Measurements from ENCODE around the gene GJB5.
"Not testable (repeated sequence)": the region's sequence is repeated elsewhere in the genome, so short reads cannot be mapped to it uniquely, and the experiment has no call there.

The GJB5 gene

DNA sequence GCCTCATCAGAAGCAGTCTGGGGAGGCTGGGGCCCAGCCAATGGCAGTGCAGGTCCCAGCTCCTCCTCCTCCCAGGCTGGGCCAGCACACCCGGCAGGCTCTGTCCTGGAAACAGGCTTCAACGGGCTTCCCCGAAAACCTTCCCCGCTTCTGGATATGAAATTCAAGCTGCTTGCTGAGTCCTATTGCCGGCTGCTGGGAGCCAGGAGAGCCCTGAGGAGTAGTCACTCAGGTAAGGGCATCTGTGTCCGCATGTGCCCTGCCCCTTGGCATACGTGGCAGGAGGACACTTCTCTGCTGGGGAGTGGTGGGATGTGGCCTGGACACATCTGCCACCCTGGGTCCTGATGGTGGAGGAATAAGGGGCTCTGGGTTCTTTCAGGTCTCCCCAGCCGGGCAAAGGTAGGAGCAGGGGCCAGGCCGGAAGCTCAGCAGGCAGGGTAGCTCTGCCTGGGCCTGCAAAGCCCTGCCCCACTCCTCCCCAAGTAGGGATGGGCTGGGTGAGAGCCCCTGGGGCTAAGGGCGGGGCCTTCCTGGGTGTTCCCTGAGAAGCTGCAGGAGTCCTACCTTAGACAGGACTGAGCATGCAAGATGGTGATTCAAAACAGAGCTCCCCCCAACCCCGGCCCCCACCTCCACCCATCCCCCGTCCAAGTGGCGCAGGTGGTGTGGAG is at the start of gene GJB5:
TSS of gene GJB5 (plus strand) at position 84 of the 674 bp plus-strand sequence. CDS start 2,284 bp downstream, outside the sequence.
- DNase-seq (ENCODE audit: low read depth): no peak

DNA sequence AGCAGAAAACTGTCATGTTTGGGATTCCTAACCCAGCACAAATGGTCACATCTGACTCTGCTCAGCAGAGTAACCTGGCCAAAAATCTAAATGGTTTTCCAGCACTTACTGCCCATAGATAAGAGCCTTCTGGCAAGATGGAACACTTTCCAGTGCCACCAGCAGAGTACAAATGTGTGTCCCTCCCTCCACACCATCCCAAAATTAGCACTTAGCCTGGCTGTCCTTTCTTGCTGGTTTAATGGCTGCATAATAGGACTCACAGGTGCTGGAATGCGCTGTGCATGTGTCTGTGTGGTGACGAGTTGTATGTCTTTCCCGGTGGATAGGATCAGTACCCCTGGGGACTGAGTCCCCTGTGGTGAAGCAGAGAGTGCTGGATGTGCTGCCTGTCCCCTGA is 49.8 kb upstream of the GJB5 start:
- DNase-seq (ENCODE audit: low read depth): no peak

GRCh38 chr1:34708106-34708505 is 46.7 kb upstream of the GJB5 start:
- DNase-seq (ENCODE audit: low read depth): no peak

GRCh38 chr1:34709547-34709946 is 45.3 kb upstream of the GJB5 start:
- DNase-seq (ENCODE audit: low read depth): no peak

DNA sequence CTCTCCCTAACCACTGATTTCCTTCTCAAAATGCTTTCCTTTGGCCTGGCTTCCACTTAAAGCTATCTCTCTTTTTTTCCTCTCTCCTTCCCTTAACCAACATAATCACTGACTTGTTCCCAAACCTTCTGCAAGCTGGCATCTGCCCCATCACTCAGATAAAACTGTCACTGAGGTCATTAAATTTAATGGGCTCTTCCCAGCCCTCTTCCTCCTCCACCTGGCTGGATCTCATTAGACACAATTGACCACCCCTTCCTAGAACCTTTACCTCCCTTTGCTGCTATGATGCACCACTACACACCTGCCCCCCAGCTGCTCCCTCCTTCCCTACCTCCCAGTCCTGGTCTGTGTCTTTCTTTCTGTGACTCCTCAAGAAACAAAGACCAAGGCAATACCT is 44.0 kb upstream of the GJB5 start:
- DNase-seq (ENCODE audit: low read depth): no peak

DNA sequence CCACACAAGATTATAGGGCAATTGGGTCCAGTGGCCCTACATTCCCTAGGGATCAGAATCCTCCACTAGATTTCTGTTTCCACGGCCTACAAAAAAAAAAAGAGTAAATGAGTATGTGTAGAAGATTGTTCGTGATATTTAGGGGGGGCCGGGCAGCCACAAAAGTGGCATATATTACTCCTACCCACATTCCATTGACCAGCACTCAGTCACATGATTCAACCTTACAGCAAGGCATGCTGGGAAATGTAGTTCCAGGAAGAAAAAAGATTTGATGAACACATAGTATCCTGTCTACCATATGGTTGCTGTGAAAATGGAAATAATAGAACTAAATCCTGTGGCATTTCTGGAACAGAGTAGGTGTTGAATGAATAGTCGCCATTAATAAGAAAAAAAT is 43.4 kb upstream of the GJB5 start:
- DNase-seq (ENCODE audit: low read depth): no peak

- no peak for DNase-seq (ENCODE audit: low read depth)
These were observed 42.7 kb upstream of the GJB5 start for GRCh38 chr1:34712007-34712688.

DNA sequence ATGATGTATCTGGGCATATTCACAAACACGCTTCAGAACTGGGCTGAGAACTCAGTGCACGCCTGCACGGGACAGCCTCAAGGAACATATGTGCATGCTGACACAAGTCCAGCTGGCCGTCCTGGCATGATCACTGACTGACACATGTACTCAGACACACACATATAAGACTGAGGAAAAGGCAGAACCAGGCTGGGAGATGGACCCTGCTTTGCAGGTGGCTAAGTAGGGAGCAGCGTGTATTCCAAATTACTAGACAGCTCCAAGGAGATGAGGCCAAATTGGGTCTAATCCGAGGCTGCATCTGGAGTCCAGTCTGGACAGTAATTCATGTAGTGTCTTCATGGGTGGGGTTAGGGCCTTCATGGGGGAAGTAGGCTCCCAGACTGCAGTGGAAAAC is 41.4 kb upstream of the GJB5 start:
- no peak for DNase-seq (ENCODE audit: low read depth)

DNA sequence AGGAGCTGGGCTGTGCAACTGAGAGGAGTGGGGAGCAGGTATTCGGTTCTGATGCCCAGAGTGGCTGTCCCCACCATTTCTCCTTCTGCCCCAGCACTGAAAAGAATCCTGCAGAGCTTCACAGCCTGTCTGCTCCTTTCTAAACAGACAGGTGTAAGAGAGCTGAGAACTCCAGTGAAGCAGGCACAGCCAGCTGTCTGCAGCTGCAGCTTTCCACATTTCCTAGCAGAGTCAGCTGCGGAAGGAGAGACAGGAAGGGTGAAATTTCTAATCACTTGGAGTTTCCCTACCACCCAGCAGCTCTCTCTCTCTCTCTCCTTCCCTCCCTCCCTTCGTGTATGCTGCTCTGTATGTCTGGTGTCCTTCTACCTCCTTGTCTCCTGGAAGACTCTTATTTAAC is 40.5 kb upstream of the GJB5 start:
- no peak for DNase-seq (ENCODE audit: low read depth)

GRCh38 chr1:34715139-34715538 is 39.7 kb upstream of the GJB5 start:
- no peak for DNase-seq (ENCODE audit: low read depth)

- DNase-seq (ENCODE audit: low read depth): no peak
These were observed 33.6 kb upstream of the GJB5 start for GRCh38 chr1:34721241-34721640.

DNA sequence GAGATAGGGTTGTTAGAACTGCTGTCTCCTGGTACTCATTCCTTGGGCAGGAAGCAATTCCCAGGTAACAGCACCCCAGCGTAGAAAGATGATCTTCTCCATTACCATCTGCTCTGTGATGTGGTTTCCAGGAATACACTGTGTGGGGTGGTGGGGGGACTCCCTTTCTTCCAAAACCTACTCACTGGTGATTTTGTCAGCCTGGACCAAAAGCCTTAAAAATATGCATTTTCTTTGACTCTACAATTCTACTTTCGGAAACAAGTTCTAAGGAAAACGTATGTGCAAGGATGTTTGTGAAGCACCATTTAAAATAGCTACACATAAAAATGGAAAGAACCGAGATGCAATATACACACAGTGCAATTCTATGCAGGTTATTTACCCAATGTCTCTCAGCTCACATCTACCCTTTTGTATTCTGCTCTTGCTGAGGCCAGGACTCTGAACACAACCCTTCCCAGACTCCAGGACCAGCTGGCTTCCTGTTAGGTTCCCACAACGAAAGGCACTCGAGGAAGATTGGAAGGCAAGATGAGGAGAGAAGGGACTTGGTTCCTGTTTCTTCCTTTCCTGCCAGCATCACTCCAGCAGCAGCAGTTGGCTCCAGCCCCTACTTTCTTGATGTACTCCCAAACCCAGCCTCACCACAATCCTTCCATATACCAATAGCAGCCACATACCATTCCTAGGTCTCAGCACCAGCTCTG is 33.0 kb upstream of the GJB5 start:
- no peak for DNase-seq (ENCODE audit: low read depth)

DNA sequence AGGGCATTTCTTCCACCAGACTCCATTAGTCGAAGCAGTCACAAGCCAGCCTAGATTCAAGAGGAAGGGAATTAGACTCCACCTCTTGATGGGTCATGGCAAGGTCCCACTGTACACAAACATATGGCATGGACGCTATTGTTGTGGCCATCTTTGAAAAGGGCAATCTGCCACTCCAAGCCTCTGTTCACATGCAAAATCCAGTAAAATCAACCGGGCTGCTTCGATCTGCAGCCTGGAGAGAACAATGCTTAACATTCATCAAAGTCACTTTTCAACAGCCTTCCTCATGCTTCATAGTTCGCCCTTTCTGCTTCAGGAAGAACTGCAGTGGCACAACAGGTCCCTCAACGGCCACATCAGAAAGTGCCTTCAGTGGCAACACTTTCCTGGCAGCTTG is 28.0 kb upstream of the GJB5 start:
- no peak for DNase-seq (ENCODE audit: low read depth)

DNA sequence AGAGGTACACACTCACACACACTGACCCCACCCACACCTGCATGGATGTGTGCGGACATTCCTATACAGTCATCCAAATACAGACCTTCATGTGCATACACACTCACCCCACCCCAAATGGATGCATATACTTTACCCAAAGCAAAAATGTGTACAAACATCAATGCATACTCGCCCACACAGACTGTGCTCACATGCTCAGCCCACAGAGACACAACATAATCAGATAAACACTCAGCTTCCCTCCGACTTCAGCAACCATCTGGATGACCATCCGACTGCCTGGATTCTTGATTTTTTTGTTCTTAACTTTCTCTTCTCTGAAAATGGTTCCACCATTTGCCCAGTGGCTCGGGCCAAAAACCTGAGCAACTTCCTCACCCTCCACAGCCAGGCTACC is 24.4 kb upstream of the GJB5 start:
- DNase-seq (ENCODE audit: low read depth): no peak

- DNase-seq (ENCODE audit: low read depth): not testable (repeated sequence)
These were observed 22.0 kb upstream of the GJB5 start for GRCh38 chr1:34732831-34733230.

- no peak for DNase-seq (ENCODE audit: low read depth)
These were observed 18.2 kb upstream of the GJB5 start for GRCh38 chr1:34736692-34737091.

GRCh38 chr1:34737236-34737635 is 17.6 kb upstream of the GJB5 start:
- not testable (repeated sequence) for DNase-seq (ENCODE audit: low read depth)

DNA sequence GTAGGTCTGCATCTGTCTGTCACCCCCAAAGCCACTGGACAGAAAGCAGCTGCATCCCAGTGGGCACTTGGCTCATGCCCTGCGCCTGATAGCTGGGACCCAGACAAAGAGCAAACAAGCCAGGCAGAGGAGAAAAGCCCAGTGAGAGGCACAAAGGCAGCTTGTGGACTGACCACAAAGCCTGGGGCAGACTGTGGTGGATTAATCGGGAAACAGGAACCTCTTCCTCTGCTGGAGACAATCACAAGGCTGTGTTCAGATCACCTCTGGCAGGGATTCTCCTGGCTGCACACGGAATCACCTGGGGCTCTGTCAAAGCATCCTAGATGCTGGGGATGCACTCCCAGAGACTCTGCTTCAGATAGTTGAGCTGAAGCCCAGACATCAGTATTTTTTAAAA is 15.2 kb upstream of the GJB5 start:
- no peak for DNase-seq (ENCODE audit: low read depth)

DNA sequence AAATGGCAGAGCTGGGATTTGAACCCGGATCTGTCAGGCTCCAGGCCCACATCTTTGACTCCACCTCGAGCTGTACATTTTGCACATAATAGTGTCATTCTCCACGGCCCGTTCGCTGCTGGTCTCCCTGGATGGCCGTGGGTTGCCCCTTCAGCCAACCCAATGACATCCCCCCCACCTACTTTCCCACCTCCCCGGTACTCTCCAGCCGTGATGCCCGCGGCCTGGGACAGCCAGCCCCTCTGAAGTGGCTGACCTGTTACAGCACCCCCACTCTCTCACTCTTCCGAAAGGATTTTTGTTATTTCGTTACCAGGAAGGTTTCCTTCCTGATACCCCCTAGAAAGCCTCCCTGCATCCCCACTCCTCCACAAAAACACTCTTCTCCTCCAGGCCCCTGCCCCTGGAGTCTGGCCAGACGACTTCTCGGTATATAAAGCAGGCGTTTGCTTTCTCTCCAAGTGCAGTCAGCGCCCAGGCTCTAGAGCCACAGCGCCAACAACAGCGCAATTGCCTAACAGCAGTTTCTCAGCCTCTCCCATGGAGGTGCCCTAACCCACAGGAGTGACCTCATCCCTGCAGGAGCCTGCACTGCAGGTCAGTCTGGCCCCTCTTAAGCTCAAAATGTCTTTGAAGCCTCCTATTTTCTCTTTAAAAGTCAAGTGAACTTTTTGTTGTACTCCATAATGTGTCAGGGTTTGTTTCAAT is 14.5 kb upstream of the GJB5 start:
- DNase-seq (ENCODE audit: low read depth): no peak

DNA sequence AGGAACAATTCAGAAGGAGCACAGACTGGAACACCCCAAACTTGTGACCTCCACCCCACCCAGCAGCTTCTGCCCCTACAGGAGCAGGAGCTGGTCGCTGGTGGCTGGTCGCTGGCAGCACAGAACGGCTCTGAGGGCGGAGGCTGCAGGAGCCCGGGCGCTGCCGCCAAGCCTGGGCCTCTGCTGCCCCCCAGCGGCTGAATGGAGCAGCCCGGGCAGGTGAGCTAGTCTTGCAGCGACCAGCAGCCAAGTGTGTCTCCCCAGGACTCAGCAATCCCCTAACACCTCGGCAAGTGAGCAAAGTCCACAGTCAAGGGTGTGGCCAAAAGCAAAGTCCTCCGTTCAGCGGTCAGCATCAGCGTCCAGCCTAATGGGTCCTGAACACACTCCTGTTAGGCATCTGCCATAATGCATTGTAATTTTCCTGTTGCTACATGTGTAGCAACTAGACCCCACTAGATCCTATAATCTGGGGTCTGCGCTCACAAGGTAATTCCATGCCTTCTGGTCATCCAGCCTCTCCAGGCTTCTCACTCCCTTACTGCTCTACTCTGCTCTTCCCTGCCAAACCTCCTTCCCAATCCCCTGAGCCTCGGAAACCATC is 12.1 kb upstream of the GJB5 start:
- peak; percentile 57 for DNase-seq (ENCODE audit: low read depth)

GRCh38 chr1:34743775-34744174 is 11.1 kb upstream of the GJB5 start:
- no peak for DNase-seq (ENCODE audit: low read depth)

- no peak for DNase-seq (ENCODE audit: low read depth)
These were observed 10.0 kb upstream of the GJB5 start for GRCh38 chr1:34744851-34745250.
